ENCODE data around the gene AFAP1.

Gene AFAP1

GRCh38 chr4:7899184-7899869 lies 40.3 kb downstream of the AFAP1 start:
- WGBS (ENCODE audit: extremely low coverage, insufficient coverage, insufficient read length), result no CpG with 5 or more reads among the region's 9 CpGs

DNA sequence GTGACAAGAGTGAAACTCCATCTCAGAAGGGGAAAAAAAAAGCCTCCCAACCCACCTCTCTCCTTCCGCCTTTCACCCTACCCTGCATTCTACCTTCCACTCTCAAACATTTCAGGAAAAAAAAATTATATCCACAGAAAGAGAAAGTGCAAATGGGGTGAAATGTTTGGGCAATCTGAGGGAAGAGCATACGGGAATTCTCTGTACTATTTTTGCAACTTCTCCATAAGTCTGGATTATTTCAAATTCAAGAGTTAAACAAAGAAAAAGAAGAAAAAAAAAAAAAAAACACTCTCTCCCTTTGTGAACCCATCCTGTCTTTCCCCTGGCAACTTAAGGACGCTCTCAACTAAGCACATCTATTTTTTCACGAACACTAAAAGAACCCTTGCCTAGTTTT lies 41.3 kb downstream of the AFAP1 start:
- Histone ChIP-seq H3K14ac (ENCODE audit: low read length) (no peak overlapping the region), H3K4ac (ENCODE audit: low read depth, low read length) (no peak overlapping the region), H3K9me3 (ENCODE audit: insufficient read depth, low read depth, low read length) (no peaks in the 10 kb centered on the region), H3K4me1 (ENCODE audit: control insufficient read depth in 1 of 2, insufficient read depth in 2 of 2, low read length in 2 of 2) (peaks cover 8 to 11% of the 10 kb centered on the region in 2 experiments), H3K79me2 (ENCODE audit: control insufficient read depth, insufficient read depth, low read length, poor library complexity) (peaks cover 8% of the 10 kb centered on the region), H2BK12ac (ENCODE audit: low read length) (no peak overlapping the region), H2BK120ac (ENCODE audit: insufficient read depth, low read length, poor library complexity) (no peak overlapping the region), H4K12ac (ENCODE audit: low read depth, low read length) (no peak overlapping the region), H3K4me3 (ENCODE audit: low read depth, low read length) (no peak overlapping the region), H3K79me1 (ENCODE audit: low read length) (no peaks in the 10 kb centered on the region), H4K8ac (ENCODE audit: low read depth, low read length) (no peak overlapping the region), H3K18ac (ENCODE audit: low read length) (no peak overlapping the region), H2AFZ (ENCODE audit: insufficient read depth, low read length, poor library complexity) (no peak overlapping the region), H3K27me3 (ENCODE audit: insufficient read depth, low read length) (no peaks in the 10 kb centered on the region), H2AK5ac (ENCODE audit: low read length) (no peak overlapping the region), H3K23ac (ENCODE audit: low read length) (no peak overlapping the region), H2BK5ac (ENCODE audit: low read depth, low read length, poor library complexity) (no peak overlapping the region), H4K91ac (ENCODE audit: low read depth, low read length) (no peak overlapping the region), H3K27ac (ENCODE audit: low read depth, low read length) (no peak overlapping the region), H3K36me3 (ENCODE audit: control insufficient read depth in 1 of 2, insufficient read depth in 2 of 2, low read length in 2 of 2) (peaks cover 0 to 2% of the 10 kb centered on the region in 2 experiments), H3K9ac (ENCODE audit: low read length) (no peak overlapping the region), H3K4me2 (ENCODE audit: low read length) (no peak overlapping the region)
- no peak for DNase-seq
- WGBS (ENCODE audit: extremely low coverage, insufficient coverage, insufficient read length), result no CpG with 5 or more reads among the region's 4 CpGs

More at GRCh38 chr4:7899184-7899869, 40.3 kb downstream of the AFAP1 start:
- Histone ChIP-seq H4K91ac (ENCODE audit: low read depth, low read length) (no peak overlapping the region), H3K14ac (ENCODE audit: low read length) (no peak overlapping the region), H3K23ac (ENCODE audit: low read length) (no peak overlapping the region), H3K18ac (ENCODE audit: low read length) (no peak overlapping the region), H3K4ac (ENCODE audit: low read depth, low read length) (peak overlapping the region; percentile 61), H3K79me1 (ENCODE audit: low read length) (no peaks in the 10 kb centered on the region), H4K12ac (ENCODE audit: low read depth, low read length) (no peak overlapping the region), H2AK5ac (ENCODE audit: low read length) (no peak overlapping the region), H3K4me3 (ENCODE audit: low read depth, low read length) (no peak overlapping the region), H3K9me3 (ENCODE audit: insufficient read depth, low read depth, low read length) (no peaks in the 10 kb centered on the region), H3K4me2 (ENCODE audit: low read length) (no peak overlapping the region), H2BK12ac (ENCODE audit: low read length) (no peak overlapping the region), H3K36me3 (ENCODE audit: control insufficient read depth in 1 of 2, insufficient read depth in 2 of 2, low read length in 2 of 2) (peaks cover 0 to 2% of the 10 kb centered on the region in 2 experiments), H3K27me3 (ENCODE audit: insufficient read depth, low read length) (no peaks in the 10 kb centered on the region), H3K79me2 (ENCODE audit: control insufficient read depth, insufficient read depth, low read length, poor library complexity) (peaks cover 5% of the 10 kb centered on the region), H4K8ac (ENCODE audit: low read depth, low read length) (no peak overlapping the region), H3K27ac (ENCODE audit: low read depth, low read length) (no peak overlapping the region), H3K4me1 (ENCODE audit: control insufficient read depth in 1 of 2, insufficient read depth in 2 of 2, low read length in 2 of 2) (peaks cover 8 to 10% of the 10 kb centered on the region in 2 experiments), H3K9ac (ENCODE audit: low read length) (no peak overlapping the region), H2BK5ac (ENCODE audit: low read depth, low read length, poor library complexity) (no peak overlapping the region), H2BK120ac (ENCODE audit: insufficient read depth, low read length, poor library complexity) (no peak overlapping the region), H2AFZ (ENCODE audit: insufficient read depth, low read length, poor library complexity) (no peak overlapping the region)
- no peak for DNase-seq

DNA sequence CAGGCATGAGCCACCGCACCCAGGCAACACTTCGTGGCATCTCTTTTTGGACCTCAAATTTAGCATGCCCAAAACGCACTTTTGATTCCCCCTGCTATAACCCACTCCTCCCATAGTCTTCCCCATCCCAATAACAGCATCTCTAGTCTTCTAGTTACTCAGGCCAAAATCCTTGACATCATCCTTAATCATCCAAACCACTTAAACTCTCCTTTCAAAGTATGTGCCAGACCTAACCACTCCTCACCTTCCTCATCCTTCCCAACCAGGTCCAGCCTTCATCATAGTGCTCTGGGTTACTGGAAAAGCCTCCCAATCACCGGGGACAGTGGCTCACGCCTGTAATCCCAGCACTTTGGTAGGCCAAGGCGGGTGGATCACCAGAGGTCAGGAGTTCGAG lies 41.9 kb downstream of the AFAP1 start:
- DNase-seq, result no peak
- Histone ChIP-seq H2BK5ac (ENCODE audit: low read depth, low read length, poor library complexity) (no peak overlapping the region), H3K27me3 (ENCODE audit: insufficient read depth, low read length) (no peaks in the 10 kb centered on the region), H3K79me2 (ENCODE audit: control insufficient read depth, insufficient read depth, low read length, poor library complexity) (peaks cover 8% of the 10 kb centered on the region), H3K4ac (ENCODE audit: low read depth, low read length) (peak overlapping the region; percentile 1), H3K4me1 (ENCODE audit: control insufficient read depth in 1 of 2, insufficient read depth in 2 of 2, low read length in 2 of 2) (peaks cover 8 to 11% of the 10 kb centered on the region in 2 experiments), H2AFZ (ENCODE audit: insufficient read depth, low read length, poor library complexity) (no peak overlapping the region), H3K27ac (ENCODE audit: low read depth, low read length) (no peak overlapping the region), H2AK5ac (ENCODE audit: low read length) (no peak overlapping the region), H3K9ac (ENCODE audit: low read length) (no peak overlapping the region), H2BK12ac (ENCODE audit: low read length) (no peak overlapping the region), H4K91ac (ENCODE audit: low read depth, low read length) (no peak overlapping the region), H3K4me2 (ENCODE audit: low read length) (no peak overlapping the region), H3K18ac (ENCODE audit: low read length) (no peak overlapping the region), H2BK120ac (ENCODE audit: insufficient read depth, low read length, poor library complexity) (no peak overlapping the region), H4K12ac (ENCODE audit: low read depth, low read length) (no peak overlapping the region), H4K8ac (ENCODE audit: low read depth, low read length) (no peak overlapping the region), H3K23ac (ENCODE audit: low read length) (no peak overlapping the region), H3K4me3 (ENCODE audit: low read depth, low read length) (no peak overlapping the region), H3K36me3 (ENCODE audit: control insufficient read depth in 1 of 2, insufficient read depth in 2 of 2, low read length in 2 of 2) (peaks cover 0 to 2% of the 10 kb centered on the region in 2 experiments), H3K79me1 (ENCODE audit: low read length) (no peaks in the 10 kb centered on the region), H3K9me3 (ENCODE audit: insufficient read depth, low read depth, low read length) (no peaks in the 10 kb centered on the region), H3K14ac (ENCODE audit: low read length) (no peak overlapping the region)
- WGBS (ENCODE audit: extremely low coverage, insufficient coverage, insufficient read length), result no CpG with 5 or more reads among the region's 7 CpGs

GRCh38 chr4:7894677-7895181 lies 44.9 kb downstream of the AFAP1 start:
- WGBS (ENCODE audit: extremely low coverage, insufficient coverage, insufficient read length), result no CpG with 5 or more reads among the region's 15 CpGs
- no peak overlapping the region for H3K4me3 ChIP-seq (ENCODE audit: low read depth, low read length)

More at GRCh38 chr4:7894677-7895181, 44.9 kb downstream of the AFAP1 start:
- no peak overlapping the region for H3K4me2 ChIP-seq (ENCODE audit: low read length)
- DNase-seq, result no peak
- H3K23ac ChIP-seq (ENCODE audit: low read length), result no peak overlapping the region
- no peak overlapping the region for H2AFZ ChIP-seq (ENCODE audit: insufficient read depth, low read length, poor library complexity)
- peaks cover 8% of the 10 kb centered on the region for H3K79me2 ChIP-seq (ENCODE audit: control insufficient read depth, insufficient read depth, low read length, poor library complexity)
- H4K12ac ChIP-seq (ENCODE audit: low read depth, low read length), result no peak overlapping the region
- no peak overlapping the region for H2BK120ac ChIP-seq (ENCODE audit: insufficient read depth, low read length, poor library complexity)
- no peak overlapping the region for H2BK5ac ChIP-seq (ENCODE audit: low read depth, low read length, poor library complexity)
- H3K9ac ChIP-seq (ENCODE audit: low read length), result no peak overlapping the region
- H3K14ac ChIP-seq (ENCODE audit: low read length), result no peak overlapping the region
- H3K27ac ChIP-seq (ENCODE audit: low read depth, low read length), result no peak overlapping the region
- H4K8ac ChIP-seq (ENCODE audit: low read depth, low read length), result no peak overlapping the region
- peak overlapping the region; percentile 15 for H3K4ac ChIP-seq (ENCODE audit: low read depth, low read length)
- H3K79me1 ChIP-seq (ENCODE audit: low read length), result no peaks in the 10 kb centered on the region
- H3K36me3 ChIP-seq (ENCODE audit: control insufficient read depth in 1 of 2, insufficient read depth in 2 of 2, low read length in 2 of 2), result peaks cover 0 to 2% of the 10 kb centered on the region in 2 experiments
- H2AK5ac ChIP-seq (ENCODE audit: low read length), result no peak overlapping the region
- H3K27me3 ChIP-seq (ENCODE audit: insufficient read depth, low read length), result no peaks in the 10 kb centered on the region
- peak overlapping the region; percentile 25 for H3K18ac ChIP-seq (ENCODE audit: low read length)
- H4K91ac ChIP-seq (ENCODE audit: low read depth, low read length), result no peak overlapping the region
- H3K4me1 ChIP-seq (ENCODE audit: control insufficient read depth in 1 of 2, insufficient read depth in 2 of 2, low read length in 2 of 2), result peaks cover 12 to 15% of the 10 kb centered on the region in 2 experiments
- no peak overlapping the region for H2BK12ac ChIP-seq (ENCODE audit: low read length)
- H3K9me3 ChIP-seq (ENCODE audit: insufficient read depth, low read depth, low read length), result no peaks in the 10 kb centered on the region
